HG03175 (cell line): ENCODE data around the gene SYCE3.
A peak's percentile ranks its signal among the peaks of the same experiment; 100 is the strongest.

Experiments
- ATAC-seq: cut with Tn5 transposase; IDR thresholded peaks from one replicate; pipeline ENCODE4 v1.9.1; 2021; ENCODE audit warnings: mild to moderate bottlenecking, moderate library complexity; ENCODE audit not compliant: unreplicated experiment

Gene SYCE3

DNA sequence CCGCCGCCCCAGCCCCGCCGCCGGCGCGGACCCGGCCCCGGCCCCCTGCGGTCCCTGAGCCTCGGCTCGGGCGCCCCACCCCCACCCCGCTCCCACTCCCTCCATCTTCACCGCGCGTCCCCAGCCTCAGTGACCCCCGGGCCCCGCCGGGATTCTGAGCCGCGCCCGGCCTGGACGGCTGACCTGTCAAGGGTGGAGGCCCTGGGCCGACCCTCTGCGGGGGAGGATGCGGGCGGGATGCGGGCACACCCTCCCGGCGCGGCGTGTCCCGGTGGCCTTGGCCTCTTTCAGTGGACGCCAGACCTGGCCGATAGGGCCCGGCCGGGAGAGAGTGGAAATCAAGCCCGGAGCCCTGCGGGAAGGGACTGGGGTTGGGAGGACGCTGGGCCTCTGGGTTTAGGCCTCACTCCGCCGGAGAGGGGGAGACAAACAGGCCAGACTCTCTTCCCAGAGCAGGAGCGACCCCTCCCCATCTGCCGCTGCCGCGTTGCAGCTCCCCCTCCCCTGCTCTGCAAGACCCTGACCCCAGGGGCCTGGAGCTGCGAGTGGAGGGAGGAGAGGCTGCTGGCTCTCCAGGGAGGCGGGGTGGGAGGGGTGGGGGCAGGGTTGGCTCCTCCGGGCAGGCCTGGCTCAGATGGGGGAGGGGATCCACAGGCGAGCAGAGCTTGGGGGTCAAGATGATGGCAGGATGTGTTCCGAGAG lies 38.4 kb upstream of the SYCE3 start:
- ATAC-seq, result no peak

DNA sequence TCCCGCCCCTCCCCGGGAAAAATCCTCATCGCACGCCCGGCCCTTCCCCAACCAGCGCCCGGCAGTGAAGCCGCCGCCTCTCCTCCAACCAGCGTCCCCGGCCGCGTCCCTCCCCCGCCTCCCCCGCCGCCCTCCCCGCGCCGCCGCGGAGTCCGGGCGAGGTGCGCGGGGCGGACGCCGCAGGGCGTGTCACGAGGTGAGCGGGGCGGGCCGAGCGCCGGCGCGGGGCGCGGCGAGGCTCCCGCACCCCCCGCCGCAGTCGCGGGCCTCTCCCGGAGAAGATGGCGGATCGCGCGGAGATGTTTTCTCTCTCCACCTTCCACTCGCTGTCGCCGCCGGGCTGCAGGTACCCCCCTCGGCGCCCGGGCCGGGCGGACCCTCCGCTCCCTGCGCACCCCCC lies 37.8 kb upstream of the SYCE3 start, which contains the start of gene MAPK8IP2:
TSS of gene MAPK8IP2 (plus strand) at position 256 of the 400 bp plus-strand sequence. CDS start at position 282, 26 bp downstream.
- ATAC-seq, result no peak

DNA sequence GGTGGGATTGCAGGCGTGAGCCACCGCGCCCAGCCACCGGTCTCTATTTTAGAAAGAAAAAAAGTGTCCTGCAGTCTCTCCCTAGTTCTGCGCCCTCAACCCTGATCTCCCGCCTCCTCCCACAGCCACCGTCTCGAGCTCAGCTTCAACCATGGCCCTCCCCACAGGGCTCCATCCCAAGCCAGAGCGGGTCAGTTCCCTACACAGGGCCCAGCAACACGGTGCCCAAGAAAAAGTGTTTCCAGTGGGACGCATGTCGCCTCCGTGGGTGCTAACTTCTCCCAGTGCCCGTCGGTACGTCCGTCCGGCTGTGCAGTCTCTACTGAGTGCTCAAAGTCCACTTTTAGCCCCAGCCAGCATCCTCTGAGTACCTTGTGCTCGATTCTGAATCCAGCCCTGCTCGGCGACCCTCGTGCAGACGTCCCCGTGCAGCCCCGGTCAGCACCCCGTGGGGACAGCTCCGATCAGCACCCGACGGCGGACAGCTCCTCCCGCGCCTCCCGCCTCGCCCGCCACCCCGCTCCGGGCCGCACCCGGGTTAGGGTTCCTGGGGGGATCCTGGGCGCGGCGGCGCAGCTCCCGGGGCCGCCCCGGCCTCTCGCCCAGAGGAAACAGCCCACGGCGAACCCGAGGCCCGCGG lies 37.2 kb upstream of the SYCE3 start:
- ATAC-seq, result no peak

DNA sequence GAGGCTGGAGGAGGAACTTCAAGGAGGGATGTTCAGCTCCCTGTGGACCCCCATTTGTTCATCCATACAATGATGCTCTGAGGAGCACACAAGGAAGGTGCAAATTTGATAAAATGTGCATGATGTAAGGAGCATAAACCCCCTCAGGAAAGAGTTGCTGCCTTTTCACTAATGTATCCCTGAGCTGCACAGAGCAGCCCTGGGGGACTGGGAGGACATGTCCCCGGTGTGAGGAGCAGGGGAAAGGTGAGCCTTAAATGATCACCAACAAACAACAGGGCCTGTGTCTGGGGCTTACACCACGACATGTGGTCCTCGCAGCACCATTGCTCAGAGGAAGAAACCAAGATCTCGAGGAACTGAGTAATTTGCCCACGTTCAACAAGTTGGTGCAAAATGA lies 34.4 kb upstream of the SYCE3 start:
- no peak for ATAC-seq

DNA sequence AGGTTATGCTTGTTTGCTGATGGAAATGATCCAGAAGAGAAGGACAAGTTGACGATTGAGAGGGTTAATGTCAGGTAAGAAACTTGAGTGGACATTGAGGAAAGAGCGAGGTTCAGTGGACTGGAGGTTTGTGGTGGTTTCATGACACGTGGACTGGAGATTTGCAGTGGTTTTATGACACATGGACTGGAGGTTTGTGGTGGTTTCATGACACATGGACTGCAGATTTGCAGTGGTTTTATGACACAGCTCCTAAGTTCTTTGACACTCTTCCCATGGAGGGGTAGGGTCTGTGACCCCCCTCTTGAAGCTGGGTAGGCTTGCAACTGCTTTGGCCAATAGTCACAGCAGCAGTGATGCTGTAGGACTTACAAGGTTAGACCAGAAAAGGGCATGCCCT lies 32.5 kb upstream of the SYCE3 start:
- ATAC-seq, result no peak

DNA sequence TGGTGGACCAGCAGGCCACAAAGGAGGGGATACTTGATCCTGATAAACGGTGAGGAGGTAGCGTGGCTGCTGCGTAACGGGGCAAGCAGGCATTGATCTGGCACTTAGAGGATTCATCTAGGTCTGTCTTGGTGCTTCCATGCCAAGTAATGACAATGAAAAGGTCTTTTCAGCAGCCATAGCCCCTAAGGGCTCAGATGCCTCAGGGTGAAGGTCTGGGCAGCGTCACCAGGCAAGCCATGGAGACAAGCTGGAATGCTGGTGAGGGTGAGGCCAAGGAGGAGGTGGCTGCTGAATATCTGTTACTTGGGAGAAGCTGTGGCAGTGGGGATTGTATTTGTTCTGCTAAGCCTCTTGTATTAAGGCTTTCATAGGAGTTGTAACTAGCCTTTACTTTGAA lies 24.7 kb upstream of the SYCE3 start:
- ATAC-seq, result no peak

DNA sequence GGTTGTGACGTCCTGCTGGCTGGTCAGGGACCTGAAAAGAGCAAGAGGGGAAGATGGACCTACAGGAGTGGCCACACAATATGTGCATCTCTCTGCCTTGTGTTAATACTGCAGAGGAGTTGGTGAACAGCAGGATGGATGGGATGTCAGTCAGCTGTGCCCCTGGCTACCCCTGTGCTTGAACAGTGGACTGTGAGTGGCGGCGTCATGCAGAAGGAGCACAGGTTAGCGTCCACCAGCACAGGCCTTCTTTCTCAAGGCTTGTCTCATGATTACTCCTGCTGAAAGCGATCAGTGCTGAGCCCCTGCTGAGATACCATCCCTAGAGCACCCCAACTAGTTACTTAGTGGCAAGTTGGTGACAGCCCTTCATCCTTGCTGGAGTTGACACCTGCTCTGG lies 23.7 kb upstream of the SYCE3 start:
- ATAC-seq, result no peak

DNA sequence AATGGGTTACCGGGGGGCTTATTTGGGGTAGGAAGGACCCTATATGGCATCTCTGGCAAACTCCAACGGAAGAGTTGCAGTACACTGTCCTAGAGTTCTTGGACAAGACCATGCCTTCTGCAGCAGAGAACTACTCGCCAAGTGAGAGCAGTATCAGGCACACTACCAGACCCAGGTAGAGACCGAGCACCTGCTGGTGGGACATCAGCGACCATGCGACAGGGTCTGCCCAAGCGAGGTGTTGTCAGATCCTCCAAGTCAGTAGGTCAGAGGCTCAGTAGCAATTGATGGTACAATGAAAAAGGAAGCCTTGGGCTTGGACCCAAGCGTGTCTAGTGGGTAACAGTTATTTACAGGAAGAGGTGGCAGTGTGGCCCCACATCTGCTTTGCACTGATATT lies 23.1 kb upstream of the SYCE3 start:
- ATAC-seq, result no peak

DNA sequence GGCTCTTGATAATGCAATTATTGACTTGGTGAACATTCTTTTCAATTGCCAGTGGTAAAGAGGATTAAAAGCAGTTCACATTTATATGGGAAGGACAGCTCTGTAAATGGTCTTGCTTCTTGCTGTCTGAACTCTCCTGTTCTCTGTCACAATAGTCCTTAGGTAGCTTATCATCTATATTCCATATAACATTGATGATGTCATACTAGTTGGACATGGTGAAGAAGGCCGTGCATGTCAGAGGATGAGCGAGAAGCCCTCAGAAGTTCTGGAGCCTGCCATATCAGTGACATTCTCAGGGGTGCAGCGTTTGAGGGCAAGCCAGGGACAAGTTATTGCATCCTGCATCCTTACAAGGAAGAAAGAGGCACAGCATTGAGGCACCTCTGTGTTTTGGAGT lies 22.5 kb upstream of the SYCE3 start:
- ATAC-seq, result no peak

DNA sequence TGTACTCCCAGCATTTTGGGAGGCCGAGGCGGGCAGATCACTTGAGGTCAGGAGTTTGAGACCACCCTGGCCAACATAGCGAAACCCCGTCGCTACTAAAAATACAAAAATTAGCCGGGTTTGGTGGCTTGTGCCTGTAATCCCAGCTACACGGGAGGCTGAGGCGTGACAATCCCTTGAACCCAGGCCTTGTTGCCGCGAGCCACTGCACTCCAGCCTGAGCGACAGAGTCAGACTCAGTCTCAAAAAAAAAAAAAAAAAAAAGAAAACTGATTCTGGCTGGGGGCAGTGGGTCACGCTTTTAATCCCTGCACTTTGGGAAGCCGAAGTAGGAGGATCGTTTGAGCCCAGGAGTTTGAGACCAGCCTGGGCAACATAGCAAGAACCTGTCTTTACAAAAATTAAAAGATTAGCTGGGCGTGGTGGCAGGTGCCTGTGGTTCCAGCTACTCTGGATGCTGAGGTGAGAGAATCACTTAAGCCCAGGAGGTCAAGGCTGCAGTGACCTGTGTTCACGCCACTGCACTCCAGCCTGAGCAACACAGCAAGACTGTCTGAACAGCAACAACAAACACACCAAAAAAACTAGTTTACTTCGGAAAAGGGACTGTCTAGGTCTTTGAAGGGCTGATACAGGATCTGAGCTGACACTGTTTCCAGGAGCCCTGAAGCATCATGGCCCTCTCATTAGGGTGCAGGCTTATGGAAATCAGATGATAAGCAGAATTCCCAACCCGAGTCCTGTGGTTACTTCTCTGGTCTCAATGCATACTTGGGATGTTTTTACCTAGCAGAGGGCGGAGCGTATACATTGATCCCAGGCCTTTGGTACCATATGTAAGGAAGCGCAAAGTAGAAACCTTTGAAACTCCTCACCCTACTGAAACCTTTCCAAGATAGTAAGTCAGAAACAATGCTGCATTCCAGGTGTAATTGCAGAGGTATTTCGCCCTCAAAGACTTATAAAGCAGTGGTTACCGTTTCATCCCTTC lies 21.7 kb upstream of the SYCE3 start:
- no peak for ATAC-seq

DNA sequence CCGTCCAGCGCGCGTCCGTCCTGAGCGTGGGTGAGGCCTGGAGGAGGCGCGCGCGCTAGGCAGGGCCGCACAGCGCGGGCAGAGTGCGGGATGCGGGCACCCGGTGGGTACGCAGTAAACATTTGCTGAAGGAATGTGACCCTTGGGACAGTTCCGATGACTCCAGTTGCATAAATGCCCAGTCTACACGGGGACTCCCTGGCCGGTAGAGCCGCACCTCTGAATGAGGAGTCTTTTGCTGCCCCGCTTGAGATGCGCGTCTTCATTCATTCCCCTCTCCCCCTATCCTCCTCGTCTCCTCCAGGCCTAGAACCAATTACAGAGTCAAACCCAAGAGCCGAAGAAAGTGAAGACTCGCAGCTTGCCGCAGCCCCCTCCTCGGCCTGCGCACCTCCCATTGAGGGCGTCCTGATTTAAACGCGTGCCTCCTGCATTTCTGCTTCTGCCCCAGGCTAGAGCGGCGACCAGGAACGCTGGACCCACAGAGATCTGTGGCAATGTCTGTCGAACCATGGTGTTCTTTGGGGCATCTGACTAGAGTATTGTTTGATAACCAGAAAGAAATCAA lies 20.7 kb upstream of the SYCE3 start:
- ATAC-seq, result peak; percentile 17

DNA sequence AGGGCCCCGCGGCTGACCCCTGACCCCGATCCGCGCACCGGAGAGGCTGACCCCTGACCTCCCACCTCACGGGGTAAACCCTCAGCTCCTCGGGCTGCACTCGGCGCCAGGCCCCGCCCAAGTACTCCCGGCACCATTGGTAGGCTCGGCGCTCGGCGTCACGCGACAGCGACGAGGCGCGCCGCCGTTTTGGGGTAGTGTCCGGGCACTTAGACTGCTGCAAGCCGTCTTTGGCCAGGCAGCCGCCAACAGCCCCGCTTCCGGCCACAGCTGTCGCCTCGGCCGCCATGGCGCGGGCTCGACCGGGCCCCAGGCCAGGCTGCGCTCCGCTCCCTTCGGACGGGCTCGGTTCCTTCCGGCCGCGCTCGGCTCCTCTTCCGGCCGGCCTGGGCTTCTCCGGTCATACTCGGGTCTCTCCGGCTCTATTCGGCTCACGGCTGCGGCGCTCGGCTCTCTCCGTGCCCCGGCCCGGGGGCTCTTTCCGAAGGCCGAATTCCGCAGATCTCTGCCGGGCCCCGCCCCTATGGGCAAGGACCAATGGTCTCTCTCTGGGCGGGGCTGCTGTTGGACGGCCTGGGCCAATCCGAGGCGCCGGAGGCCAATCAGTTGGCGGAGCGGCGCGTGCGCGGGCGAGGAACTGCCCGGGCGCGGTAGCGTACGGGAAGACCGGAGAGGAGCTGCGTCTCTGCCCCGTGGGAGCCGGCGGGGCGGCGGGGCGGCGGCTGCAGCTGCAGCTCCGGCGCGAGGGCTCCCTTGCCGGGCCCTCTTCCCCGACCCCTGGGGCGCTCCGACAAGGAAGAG lies 20.0 kb upstream of the SYCE3 start, which contains the start of gene CHKB:
TSS of gene CHKB (minus strand) at position 357 of the 801 bp plus-strand sequence. CDS start at position 289, 68 bp downstream.
- peak; percentile 89 for ATAC-seq

DNA sequence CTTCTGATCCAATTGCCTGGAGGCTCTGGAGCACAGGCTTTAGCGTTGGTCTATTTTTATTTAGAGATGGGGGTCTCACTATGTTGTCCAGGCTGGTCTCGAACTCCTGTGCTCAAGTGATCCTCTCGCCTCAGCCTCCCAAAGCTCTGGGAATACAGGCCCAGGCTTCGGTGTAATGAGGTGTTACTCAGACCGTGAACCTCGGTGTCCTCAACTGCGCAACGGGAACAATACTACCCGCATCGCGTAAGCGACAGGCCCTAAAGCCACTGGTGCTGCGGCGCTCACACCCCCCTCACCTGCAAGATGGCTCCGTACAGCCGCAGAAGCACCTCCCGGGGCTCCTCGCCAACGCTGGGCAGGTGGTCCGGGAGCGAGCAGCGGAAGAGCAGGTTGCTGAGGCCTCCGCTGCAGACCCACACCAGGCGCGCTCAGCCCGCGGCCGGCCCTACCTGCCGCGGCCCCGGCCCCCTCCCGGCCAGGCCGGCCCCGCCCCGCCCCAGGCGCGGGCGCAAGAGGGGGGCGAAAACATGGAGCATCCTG lies 19.3 kb upstream of the SYCE3 start:
- ATAC-seq, result no peak

DNA sequence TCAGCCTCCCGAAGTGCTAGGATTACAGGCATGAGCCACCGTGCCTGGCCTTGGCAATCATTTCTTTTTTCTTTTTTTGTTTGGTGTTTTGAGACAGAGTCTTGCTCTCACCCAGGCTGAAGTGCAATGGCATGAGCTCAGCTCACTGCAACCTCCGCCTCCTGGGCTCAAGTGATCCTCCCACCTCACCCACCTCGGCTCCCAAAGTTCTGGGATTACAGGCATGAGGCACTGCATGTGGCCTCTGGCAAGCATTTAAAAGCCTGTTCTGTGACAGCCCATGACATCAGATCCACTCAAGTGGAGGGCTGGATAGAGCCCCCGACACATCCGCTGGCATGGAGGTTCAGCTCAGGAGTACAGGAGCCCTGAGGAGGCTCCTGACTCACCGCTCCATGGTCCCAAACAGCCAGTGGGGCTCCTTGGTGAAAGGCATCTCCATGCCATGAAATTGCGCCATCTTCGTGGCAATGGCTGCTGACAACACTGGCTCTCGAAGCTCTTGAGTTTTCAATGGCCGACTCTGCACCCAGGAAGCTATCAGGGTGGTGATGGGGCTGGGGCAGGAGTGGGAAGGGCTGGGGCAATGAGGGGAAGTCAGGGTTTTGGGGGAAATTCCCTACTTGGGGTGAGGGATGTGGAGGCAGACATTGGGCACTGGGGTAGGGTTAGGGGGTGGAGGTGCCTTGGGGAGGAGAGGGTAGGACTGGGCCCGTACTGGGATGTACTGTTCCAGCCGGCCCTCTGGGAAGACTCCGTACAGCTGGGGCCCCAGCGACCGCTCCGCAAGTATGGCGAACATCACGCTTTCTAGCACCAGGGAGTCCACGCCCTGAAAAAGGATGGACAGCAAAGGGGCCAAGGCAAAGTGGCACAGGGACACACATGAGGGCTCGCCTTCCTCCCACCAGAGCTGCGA lies 18.6 kb upstream of the SYCE3 start:
- ATAC-seq, result no peak

DNA sequence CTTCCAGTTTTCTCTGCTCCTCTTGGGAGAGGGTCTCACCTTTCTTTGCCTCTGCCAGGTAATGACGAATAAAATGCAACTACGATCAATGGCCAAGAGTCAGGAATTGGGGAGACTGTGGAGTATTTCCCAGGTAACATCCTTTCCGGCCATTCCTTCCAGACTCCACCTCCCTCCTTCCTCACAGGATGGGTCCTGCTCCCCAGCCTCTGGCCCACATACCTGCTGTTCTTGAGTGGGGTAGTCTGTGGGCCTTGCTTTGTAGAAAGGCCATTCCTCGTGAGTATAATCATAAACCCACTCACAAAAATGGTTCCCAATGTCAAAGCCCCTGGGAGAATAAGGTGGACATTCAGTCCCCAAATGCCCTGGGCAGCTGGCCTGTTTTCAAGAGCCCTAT lies 17.0 kb upstream of the SYCE3 start:
- no peak for ATAC-seq

DNA sequence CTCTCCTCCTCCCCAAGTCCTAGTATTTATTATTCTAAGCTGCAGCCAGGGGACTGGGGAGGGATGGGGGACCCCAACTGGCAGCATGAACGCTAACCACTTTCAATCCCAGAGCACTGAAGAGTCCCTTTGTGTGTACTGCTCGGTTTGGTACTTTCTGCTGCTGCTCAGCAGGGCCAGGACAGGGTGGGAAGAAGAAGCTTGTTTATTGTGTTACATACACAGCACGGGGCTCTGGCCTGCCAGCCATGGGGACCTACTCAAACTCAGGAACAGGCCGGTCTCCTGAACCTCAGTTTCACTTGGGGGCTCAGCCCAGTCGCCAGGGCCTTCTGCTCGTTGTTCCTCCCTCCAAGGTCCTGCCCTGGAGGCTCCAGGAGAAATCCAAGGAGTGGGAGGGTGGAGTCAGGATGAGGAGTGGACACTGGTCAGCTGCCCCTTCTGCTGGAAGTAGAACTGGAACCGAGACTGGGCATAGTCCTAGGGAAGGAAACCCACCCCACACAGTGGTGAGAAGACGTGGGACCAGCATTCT lies 16.1 kb upstream of the SYCE3 start:
- no peak for ATAC-seq

DNA sequence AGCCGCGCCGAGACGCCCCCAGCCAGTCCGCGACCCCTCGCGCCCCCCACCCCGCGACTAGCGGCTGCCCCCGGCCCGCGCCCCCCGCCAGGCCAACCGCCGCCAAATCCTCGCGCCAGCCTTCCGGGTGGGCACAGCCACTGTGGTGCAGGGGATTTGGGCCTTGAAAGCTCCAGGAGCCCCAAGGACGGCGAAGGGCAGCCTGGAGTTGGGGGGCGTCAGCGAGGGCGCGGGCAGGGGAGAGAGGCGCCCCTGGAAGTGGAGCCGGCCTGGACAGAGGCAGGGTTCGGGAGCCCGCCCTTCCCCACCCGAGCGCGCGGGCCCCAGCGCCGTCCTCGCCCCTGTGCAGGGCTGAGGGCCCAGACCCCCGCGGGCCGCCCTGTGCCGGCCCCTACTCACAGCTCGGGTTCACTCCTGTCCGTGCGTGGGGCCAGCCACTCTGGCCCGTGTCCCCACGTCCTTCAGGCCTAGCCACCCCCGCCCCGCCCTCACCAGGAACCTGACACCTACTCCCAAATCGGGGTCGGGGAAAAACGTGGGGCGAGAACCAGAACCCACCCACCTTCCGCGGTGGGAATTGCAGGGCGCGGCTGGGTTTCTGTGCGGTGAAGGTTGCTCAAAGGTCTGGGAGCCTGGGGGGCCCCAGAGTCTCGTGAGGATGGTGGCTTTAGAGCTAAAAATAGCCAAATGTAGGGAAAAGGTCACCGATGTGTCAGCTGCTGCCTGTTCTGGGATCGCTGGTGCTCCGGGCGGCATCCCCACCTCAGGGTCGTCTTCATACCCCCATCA lies 15.5 kb upstream of the SYCE3 start, which contains the start of gene CPT1B:
TSS of gene CPT1B (minus strand) at position 441 of the 789 bp plus-strand sequence. CDS start 512 bp downstream, outside the sequence.
- no peak for ATAC-seq

DNA sequence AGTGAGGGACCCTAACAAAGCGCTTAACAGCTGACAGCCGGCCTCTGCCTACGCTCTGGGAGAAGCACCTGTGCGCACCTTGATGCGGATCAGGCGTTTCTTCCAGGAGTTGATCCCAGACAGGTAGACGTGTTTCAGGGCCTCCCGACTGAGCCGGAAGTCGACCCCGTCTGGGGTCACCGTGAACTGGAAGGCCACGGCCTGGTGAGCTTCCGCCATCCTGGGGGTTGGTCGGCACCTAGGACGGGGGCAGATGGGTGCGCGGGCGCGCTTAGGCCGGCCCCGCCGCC lies 14.9 kb upstream of the SYCE3 start:
- ATAC-seq, result no peak
